NCI-H526 treated with DMSO at 0.1 percent for 48 hours (cell line): ENCODE data around the gene NAV3.
"Not testable (repeated sequence)": the region's sequence is repeated elsewhere in the genome, so short reads cannot be mapped to it uniquely, and the experiment has no call there.

Experiments used
- DNase-seq: peaks from one replicate; lab custom pipeline; 2025; lab: John Stamatoyannopoulos, UW

Gene NAV3

DNA sequence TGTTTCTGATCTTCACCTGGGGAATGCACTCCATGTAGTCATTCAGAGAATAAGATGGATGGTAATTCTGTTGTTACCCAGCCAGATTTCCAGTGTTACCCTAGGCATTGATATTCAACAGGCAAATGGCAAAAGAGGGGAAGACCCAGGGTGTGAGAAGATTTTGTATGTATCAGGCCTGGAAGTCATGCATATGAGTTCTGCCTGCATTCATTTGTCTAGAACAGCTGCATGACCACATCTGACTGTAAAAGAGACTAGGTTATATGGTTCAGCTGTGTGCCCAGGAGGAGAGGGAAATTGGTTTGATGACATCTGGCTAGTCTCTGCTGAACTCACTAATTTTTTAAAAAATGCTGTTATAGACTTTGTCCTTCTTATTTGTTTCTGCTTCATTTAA is 224.9 kb downstream of the NAV3 start:
- DNase-seq, result no peak

- no peak for DNase-seq
Observed at GRCh38 chr12:78057075-78057474, 226.4 kb downstream of the NAV3 start.

GRCh38 chr12:78060186-78060585 is 229.5 kb downstream of the NAV3 start:
- DNase-seq, result no peak

DNA sequence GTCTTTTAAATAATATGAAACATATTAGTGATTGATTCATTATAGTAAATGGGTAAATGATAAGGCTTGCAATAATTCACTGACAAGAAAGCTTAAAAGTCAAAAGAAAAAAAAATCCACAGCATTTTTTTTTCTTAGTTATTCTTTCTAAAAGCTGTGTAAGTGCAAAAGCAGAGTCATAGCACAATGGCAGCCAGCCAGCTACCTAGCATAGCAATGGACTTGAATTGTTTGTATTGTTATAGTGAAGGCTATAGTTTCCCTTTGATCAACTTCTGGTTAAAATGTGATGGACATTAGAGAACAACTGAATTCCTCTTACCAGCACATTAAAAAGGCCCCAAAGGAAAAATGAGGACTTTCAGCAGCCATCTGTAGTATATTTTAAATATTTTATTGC is 232.1 kb downstream of the NAV3 start:
- no peak for DNase-seq

GRCh38 chr12:78081590-78082314 is 251.1 kb downstream of the NAV3 start:
- DNase-seq, result no peak

- DNase-seq, result no peak
Observed at GRCh38 chr12:78085542-78086182, 255.0 kb downstream of the NAV3 start.

DNA sequence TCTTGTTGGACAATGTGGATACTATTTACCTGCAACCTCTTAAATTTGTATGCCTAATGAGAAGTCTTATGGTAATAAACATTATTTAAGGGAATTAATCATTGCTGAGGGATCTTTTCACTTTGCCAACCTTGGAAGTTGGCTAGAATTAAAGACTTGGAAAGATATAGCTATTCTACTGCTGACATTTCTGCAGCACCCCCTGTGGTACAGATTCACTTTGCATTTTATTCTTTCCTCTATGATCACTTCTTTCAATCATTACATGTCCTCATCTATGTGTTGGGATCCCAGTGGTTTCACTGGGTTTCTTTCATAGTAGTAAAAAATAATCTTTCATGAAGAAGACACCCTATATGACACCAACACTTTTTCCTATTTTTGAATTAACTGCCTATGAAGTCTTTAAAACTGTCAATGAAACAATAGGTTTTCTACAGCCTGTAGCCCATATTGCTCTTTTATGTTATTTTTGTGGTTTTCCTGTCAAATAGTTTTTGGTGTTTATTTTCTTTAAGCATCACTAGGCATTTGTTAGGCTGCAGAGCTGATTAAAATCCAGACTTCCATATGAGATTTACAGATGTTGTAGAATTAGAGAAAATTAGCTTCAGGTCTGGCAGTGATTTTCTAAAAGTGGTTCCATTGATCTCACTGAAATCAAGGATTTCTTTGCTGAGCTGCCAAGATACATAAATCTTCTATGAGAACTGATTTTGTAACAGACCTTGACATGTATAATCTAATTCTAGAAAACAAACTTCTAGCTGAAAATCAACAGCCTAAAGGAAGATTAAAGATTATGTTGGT is 256.1 kb downstream of the NAV3 start:
- DNase-seq, result no peak

DNA sequence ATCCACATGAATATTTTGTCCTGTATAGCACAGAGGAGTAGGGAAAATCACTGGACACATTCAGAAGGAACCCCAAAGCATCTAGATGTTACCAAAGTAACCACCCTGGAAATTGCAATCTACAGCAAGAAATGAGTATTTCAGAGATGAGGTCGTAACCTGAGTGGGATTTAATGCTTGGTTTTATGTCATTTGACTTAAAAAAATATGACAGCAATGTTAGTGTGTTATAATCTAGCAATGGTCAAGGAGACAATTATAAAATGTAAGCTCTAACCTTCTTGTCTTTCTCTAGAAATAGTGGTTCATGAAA is 256.6 kb downstream of the NAV3 start:
- DNase-seq, result no peak

- DNase-seq, result no peak
Observed at GRCh38 chr12:78088391-78088832, 257.7 kb downstream of the NAV3 start.

GRCh38 chr12:78090266-78090665 is 259.6 kb downstream of the NAV3 start:
- no peak for DNase-seq

- DNase-seq, result no peak
Observed at GRCh38 chr12:78095623-78096022, 264.9 kb downstream of the NAV3 start.

DNA sequence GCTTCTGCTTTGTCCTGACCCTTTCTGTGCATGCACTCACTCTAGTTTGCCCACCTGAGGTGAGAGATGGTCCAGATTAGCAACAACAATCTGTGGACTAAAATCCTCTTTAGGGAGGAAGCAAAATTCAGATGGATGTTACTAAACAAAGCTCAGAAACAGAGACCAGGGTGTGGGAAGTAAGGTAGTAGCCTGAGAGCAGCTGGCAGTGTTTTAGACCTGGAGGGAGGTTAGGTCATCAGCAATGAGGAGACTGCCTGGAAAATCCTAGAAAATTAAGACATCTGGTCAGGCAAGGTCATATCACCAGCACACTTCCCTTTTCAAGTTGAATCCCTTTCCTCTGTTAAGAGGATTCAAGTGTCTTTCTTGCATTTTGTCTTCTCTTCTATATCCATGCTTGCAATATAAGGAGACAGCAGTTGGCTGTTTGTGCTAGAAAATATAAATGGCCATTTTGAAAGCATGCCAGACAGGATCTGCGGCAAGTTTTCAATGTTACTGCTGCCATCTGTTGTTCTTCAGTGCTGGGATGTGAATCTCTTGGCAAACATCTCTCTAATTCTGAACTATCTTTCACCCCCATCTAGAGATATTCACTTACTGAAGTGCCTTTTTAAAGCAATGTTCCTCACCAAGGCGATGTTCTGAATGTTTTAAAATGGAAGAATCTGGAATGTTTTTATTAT is 266.4 kb downstream of the NAV3 start:
- no peak for DNase-seq

- DNase-seq, result no peak
Observed at GRCh38 chr12:78099806-78100205, 269.1 kb downstream of the NAV3 start.

- DNase-seq, result no peak
Observed at GRCh38 chr12:78101113-78101876, 270.6 kb downstream of the NAV3 start.

DNA sequence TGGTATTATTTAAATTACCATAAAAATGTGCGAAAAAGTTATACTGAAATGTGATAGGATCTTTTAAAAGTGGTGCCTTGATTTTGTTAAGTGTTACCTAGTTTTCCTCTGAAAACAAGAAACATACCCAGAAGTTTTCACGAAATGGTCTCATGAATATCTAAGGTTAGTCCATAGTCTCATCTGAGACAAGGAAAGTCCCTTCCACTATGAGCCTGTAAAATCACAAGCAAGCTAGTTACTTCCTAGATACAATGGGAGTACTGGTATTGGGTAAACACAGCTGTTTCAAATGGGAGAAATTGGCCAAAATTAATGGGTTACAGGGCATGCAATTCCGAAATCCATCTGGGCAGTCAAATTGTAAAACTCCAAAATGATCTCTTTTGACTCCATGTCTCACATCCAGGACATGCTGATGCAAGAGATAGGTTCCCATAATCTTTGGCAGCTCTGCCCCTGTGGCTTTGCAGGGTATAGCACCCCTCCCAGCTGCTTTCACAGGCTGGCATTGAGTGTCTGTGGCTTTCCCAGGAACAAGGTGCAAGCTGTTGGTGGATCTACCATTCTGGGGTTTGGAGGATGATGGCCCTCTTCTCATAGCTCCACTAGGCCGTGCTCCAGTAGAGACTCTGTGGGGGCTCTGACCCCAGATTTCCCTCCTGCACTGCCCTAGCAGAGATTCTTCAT is 271.4 kb downstream of the NAV3 start:
- no peak for DNase-seq

- DNase-seq, result not testable (repeated sequence)
Observed at GRCh38 chr12:78102801-78103200, 272.1 kb downstream of the NAV3 start.

DNA sequence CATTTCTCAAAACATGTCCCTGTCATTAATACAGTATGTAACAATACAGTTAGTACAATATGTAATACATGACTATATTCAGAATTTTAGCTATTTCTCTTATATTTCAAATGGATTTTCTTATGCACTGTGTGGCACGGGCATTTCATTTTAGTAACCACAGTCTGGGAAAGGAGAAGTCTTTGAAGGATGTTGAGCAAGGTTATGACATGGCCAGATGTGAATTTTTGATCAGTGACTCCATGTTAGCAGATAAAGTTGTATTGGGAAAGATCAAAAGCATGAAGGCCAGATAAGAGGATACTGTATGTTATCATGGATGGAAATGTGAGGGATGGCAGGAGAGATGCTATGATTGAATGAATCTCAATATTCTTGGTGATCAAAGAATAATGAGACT is 285.2 kb downstream of the NAV3 start:
- no peak for DNase-seq

DNA sequence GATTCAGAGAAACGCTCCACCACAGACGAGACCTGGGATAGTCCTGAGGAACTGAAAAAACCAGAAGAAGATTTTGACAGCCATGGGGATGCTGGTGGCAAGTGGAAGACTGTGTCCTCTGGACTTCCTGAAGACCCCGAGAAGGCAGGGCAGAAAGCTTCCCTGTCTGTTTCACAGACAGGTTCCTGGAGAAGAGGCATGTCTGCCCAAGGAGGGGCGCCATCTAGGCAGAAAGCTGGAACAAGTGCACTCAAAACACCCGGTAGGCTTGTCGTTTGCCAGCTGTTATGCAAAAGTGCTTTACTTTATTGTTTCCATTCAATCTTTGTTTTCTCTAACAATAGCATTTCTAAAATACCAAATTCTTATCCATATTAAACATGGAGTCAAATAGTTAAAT is 287.3 kb downstream of the NAV3 start:
- DNase-seq, result no peak

DNA sequence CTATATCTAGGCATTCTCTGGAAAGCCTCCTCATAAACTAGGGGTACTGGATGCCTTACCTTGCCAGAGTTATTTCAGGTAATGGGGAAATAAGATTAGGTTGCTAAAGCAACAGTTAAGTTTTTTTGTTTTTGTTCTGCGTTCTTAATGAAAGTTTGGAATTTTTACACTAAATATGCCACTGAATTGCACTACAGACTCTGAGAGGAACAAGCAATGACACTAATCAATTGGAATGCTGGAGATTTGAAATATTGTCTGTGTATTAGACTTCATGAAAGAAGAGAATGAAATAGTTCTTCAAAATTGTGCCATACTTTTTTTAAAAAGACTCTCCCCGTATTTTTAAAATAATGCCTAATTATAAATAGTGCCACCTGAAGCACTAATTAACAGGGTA is 287.8 kb downstream of the NAV3 start:
- DNase-seq, result no peak

DNA sequence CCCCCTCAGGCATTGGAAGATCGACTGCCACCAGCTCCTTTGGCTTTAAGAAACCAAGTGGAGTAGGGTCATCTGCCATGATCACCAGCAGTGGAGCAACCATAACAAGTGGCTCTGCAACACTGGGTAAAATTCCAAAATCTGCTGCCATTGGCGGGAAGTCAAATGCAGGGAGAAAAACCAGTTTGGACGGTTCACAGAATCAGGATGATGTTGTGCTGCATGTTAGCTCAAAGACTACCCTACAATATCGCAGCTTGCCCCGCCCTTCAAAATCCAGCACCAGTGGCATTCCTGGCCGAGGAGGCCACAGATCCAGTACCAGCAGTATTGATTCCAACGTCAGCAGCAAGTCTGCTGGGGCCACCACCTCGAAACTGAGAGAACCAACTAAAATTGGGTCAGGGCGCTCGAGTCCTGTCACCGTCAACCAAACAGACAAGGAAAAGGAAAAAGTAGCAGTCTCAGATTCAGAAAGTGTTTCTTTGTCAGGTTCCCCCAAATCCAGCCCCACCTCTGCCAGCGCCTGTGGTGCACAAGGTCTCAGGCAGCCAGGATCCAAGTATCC is 288.7 kb downstream of the NAV3 start:
- DNase-seq, result no peak

DNA sequence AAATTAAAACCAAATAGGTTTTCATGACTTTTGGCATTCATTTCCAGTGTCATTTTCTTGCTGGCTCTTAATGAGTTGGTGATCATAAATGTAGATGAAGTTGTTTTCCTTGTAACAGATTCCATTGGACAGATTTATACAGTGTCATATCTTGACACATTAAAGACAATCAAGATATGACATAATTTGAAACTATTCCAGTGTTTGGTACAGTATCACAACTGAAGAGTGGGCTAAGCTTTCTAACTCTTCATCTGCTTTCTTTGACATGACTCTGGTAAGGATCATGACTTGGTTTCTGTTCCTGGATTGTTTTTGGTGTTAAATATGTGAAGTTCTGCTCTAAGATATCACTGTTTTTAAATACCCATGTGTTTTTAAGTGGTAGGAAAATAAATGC is 289.6 kb downstream of the NAV3 start:
- DNase-seq, result no peak
